Measurements from ENCODE around the gene USF1.

GRCh38 chr1:161092621-161093028, 46.8 kb upstream of the USF1 start:
- TF ChIP-seq POLR2A (IDR thresholded peaks at IDR 0.05; ENCODE audit: low read depth, low read length) (no peak), POLR2AphosphoS5 (IDR thresholded peaks at IDR 0.05; ENCODE audit: low read depth, low read length) (no peak), PAX5 (IDR thresholded peaks at IDR 0.05; ENCODE audit: insufficient read depth, low read length, severe bottlenecking) (no peak), SPI1 (IDR thresholded peaks at IDR 0.05; ENCODE audit: low read depth, low read length) (no peak)
